SK-N-MC (cell line): ENCODE data around the gene PDE5A.

ENCODE experiments used
- EZH2 ChIP-seq: fragments of 200-600 bp; sonication (generic); IDR thresholded peaks from one replicate; pipeline ENCODE4 v1.6.1; 2017; ENCODE audit warnings: antibody characterized with exemption
- FOXP2 ChIP-seq: optimal IDR thresholded peaks from 2 replicates; pipeline ENCODE3; 2011; ENCODE audit warnings: mild to moderate bottlenecking, moderate library complexity; ENCODE audit not compliant: insufficient read depth; ENCODE audit errors: extremely low read length, control extremely low read depth
- POLR2AphosphoS5 ChIP-seq: IDR thresholded peaks from 2 replicates; pipeline ENCODE4 v1.6.1; 2012; ENCODE audit warnings: mild to moderate bottlenecking, low read depth, low read length, borderline replicate concordance

DNA sequence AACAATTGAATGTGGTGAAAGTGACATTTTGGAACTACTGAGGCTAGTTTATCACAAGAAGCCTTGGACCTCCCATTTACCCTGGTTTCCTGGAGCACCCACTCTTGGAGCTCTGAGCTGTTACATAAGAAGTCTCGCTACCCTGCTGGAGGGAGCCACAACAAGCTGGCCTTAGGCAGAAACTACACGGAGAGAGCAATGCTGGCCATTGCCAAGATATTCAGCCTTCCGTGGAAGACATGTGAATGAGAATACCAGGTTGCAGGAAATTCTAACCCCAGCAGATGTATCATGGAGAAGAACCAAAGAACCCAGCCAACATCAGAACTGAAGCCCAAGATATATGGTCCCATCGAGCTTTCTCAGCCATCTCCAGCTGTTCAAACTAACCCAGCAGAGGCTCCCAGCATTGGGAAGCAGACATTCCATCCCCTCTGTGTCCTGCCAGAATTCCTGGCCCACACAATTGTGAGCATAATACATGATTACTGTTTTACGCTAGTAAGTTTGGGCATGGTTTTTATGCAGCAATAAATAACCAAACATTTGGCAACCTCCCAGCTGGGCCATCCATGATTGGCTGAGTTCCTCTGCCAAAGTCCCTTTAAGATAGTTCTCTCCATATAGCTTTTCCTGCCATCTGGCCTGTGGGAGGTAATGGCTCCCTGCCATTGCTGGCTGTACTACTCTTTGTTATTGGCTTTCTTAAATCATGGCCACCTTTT, 17.9 kb upstream of the PDE5A start:
- no peak for TF ChIP-seq FOXP2
- no peak for TF ChIP-seq POLR2AphosphoS5
- no peak for TF ChIP-seq EZH2
